Caki2 (cell line): ENCODE results near the gene MMP1. TPM values are rescaled to one million over a fixed set of nuclear protein-coding genes. Genes with fewer than 3 reads are reported as not detected.
A peak's percentile ranks its signal among the peaks of the same experiment; 100 is the strongest.

Experiments
- DNase-seq: peaks from one replicate; pipeline ENCODE4 v3.0.0-alpha.2; 2015; ENCODE audit warnings: low read depth
- in situ Hi-C: cut with HindIII; loops from 2 replicates; pipeline ENCODE4 v1.10.0; 2016; ENCODE audit warnings: low sequenced_read_pairs, low pct_unique_long_range_greater_than_20kb, mixed read lengths
- total RNA-seq: library from RNA; depleted of rRNA; stranded (reverse); fragments of >200 nt; shearing (Covaris generic); gene quantifications from 2 replicates; pipeline ENCODE4 v1.2.3, GENCODE V29; 2014; ENCODE audit warnings: low replicate concordance; rRNA removed

MMP1 gene
- total RNA-seq, result 0.26 and 0.78 TPM in 2 replicates

GRCh38 chr11:102798012-102798746 lies at the start of gene MMP1:
MMP1 (minus strand) TSS chr11:102798160; CDS start chr11:102798092, 68 bp downstream.
- in situ Hi-C loops, result no loop called here
- DNase-seq, result peak; percentile 10

- in situ Hi-C loops, result no loop called here
Measured at GRCh38 chr11:102846292-102846691, 48.3 kb upstream of the MMP1 start.

DNA sequence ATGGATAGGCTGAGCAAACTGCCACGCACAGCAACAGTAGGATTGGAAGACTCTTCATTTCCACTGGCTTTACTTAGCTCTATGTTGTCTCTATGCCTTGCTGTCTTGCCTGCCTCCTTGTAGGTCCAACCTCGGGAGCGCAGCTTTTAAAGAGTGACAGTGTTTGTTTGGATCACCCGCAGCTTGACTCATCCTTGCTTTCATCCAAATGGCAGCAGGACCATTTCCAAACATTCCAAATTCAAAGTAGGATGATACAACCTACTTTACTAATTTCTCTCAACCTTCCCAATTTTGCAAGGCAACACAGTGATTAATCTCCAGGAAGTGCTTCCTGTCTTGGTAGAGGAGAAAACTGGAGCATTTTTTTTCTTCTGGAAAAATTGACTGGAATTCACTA lies 45.5 kb upstream of the MMP1 start, which contains the start of gene MMP3:
Gene MMP3, minus strand, starts transcription at position 121 of the 400 bp plus-strand sequence. Its CDS starts 63 bp downstream, at position 58.
- no peak for DNase-seq
- in situ Hi-C loops, result no loop called here

More at GRCh38 chr11:102846292-102846691, 48.3 kb upstream of the MMP1 start:
- DNase-seq, result no peak

- in situ Hi-C loops, result no loop called here
- no peak for DNase-seq
Measured at GRCh38 chr11:102842930-102843329, 45.0 kb upstream of the MMP1 start.

GRCh38 chr11:102840018-102840417 lies 42.1 kb upstream of the MMP1 start:
- in situ Hi-C loops, result no loop called here
- DNase-seq, result no peak

DNA sequence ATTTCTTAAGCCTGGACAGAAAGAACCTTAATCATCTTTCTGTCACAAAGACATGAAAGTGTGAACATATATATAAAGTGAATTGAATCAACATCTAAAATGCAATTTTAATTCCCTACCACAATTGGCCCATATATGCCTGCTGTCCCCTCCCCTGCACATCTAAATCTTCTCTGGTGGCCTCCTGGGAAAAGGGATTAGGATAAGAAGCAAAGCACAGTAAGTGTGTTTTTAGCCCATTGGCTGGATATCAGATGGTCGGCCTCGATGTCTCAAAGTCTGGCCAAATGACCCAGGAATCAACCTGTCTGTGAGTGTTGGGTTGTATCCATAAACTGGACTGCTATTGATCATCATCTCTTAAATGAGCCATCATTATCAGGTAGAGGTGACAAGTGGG lies 39.7 kb upstream of the MMP1 start:
- no peak for DNase-seq
- in situ Hi-C loops, result no loop called here

DNA sequence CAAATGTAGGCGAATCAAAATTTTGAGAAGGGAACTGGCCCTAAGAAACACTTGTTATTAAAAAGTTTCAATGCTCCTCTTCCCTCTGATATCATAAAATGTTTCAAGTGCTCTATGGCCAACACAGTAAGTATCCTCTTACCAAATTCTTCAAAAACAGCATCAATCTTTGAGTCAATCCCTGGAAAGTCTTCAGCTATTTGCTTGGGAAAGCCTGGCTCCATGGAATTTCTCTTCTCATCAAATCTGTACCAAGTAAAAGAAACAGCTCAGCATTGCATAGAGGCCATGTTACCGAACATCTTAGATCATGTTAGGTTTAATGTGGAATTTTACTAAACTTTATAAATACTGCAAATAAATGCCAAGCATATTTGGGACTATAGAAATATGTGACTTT lies 39.2 kb upstream of the MMP1 start:
- in situ Hi-C loops, result no loop called here
- DNase-seq, result no peak

- no peak for DNase-seq
Measured at GRCh38 chr11:102836290-102836875, 38.4 kb upstream of the MMP1 start.

DNA sequence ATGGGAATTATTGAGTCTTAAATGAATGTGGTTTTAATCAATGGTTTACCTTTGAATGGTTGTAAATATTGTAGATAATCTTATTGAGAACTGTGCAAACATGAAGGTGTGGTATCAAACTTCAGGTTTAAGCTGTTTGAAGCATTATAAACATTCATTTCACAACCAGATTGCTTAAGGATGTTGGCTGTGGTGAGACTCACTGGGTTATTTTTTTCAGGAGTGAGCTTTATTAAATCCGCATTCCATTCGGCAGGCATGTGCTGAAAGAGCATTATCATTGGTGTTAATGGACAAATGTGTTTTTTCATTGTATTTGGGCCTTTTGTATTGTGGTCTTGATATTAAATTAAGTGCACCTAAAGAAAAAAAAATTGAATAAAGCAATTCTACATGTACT lies 35.8 kb upstream of the MMP1 start:
- in situ Hi-C loops, result no loop called here
- DNase-seq, result no peak

More at GRCh38 chr11:102836290-102836875, 38.4 kb upstream of the MMP1 start:
- in situ Hi-C loops, result no loop called here

- in situ Hi-C loops, result no loop called here
- no peak for DNase-seq
Measured at GRCh38 chr11:102832612-102833011, 34.7 kb upstream of the MMP1 start.

DNA sequence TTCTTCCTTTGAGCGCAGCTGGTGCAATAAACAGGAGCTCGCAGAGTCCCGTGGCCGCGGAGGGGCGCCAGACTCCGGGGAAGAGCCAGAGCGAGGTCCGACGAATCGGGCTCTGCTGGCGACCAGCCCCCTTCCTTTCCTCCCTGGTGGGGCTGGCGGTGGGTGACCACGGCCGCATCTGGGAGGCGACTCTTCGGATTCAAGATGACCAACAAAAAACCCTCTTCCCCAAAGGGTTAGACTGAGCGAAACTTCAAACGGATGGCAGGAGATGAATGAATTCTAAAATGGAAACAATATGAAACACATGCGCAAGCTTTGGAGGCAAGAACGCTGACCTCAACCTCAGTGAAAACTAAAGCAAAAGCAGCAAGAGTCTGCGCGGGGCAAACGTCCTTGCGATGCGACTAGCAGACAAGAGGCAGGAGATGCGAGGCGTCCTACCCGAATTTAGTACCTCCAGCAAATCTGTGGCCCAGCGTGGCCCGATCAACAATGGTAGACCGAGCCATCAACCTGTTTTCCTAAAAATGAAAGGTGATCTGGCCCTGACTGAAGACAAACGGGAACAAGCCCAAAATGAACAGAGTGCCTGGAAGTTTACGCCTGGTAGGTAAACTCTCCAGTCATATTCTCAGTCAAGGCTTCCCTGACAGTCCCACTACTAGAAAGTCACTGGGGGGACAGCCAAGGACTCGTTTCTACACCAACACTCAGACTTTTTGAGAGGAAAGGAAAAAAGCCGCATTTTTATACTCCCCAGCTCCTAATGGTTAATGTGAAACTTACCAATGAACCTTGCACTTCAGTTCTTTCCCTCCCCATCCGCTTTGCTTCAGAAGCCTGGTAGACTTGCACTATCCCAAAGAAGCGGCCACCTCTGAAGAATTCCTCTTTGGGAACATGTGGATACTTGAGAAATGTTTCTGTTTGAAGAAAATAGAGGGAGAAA lies 33.8 kb upstream of the MMP1 start:
- no peak for DNase-seq
- in situ Hi-C loops, result no loop called here

DNA sequence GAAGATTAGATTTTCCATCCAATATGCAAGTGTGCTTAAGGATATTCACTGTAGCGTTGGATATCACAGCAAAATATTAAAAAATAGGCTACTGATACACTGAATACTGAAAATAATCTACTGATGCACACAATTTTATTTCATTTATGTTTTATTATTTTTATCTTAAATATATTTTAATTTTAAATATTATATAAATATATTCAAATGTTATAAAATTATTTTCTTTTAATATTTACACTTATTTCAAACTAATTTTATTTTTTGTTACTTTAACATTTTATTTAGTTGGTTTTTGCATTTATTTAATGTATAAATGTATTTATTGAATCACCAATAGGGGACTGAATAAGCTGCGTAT lies 33.1 kb upstream of the MMP1 start:
- DNase-seq, result no peak
- in situ Hi-C loops, result no loop called here

DNA sequence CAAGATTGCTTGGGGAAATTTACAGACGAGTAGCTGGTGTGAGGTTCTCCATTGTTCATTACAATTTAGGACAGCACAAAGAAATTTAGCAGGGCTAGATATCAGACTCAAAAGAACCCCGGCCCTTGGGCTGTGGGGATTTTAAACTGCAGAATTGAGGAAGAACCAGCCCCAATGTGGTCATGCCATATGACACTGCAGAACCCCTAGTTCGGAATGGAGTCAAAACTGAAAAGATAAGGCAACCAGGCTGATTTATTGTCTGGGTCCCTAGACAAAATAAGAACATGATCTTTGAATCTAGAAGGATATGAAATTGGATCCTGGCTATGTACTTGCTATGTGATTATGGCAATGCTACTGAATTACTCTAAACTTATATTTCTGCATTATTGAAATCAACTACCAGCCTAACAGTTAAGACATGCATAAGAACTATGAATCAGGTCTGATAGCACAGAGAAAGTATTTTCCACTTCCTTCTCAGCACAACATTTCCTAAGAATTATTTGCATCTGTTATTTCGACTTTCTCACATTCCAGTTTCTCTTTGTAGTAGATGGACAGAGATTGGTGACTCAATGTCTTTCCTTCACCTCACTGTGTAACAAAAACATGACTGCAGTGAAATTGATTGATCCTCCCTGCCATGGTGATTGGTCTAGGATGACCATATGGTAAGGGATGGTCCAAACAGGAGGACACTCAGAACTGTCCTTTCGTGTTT lies 32.2 kb upstream of the MMP1 start:
- in situ Hi-C loops, result no loop called here
- no peak for DNase-seq

DNA sequence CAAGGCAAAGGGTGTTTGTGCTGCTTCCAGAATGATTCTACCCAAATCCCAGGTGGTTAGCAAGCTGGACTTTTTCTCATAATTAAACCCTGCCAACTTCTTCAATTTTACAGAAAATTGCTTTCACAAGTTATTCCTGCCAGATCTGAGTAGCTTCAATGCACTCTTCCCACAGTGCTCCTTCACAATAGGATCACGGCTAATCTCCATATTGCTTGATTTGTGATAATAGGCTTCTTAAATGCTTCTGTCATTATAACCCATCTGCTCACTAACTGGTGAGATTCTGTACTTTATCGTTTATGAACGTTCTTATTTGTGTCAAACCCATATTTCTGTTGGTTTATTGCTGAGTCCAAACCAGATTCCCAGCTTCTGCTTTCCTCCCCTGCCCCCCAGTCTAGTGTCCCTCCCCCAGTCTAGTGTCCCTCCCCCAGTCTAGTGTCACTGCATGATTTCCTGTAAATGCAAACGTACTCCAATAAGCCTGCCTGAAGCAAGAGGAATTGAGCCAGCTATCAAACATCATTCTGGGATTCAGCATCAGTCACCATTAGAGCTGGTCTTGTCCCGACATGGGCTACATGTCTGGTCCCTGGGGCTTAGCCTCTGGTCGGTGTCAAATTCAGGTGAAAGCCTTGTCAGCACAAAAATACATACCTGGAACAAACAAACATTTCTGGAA lies 31.5 kb upstream of the MMP1 start:
- in situ Hi-C loops, result no loop called here
- DNase-seq, result no peak

DNA sequence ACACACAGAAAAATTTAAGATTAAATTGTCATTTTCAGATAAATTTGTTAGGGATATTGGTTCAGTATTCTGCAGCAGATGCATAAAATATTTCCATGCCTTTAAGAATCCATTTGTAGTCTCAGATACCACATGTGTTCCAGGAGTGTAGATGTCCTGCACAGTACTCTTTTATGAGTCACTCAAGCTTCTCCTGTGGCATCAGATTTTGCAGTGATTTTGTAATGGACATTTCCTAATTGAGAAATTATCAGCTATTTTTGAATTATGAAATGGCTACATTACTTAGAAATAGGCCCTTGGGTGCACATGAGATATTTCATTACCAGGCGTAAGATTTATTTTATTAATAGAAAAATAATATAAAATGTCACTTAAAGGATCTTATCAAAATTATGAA lies 26.6 kb upstream of the MMP1 start:
- no peak for DNase-seq
- in situ Hi-C loops, result no loop called here

DNA sequence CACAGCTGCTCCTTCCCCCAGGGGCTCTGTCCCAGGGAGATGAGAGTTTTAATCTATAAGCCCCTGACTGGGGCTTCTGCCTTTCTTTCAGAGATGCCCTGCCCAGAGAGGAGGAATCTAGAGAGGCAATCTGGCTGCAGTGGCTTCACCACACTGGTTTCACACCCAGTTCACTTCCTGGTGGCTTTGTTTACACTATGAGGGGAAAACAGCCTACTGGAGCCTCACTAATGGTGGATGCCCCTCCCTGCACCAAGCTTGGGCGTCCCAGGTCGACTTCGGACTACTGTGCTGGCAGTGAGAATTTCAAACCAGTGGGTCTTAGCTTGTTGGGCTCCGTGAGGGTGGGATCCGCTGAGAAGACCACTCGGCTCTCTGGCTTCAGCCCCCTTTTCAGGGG lies 21.5 kb upstream of the MMP1 start:
- in situ Hi-C loops, result no loop called here
- DNase-seq, result no peak

DNA sequence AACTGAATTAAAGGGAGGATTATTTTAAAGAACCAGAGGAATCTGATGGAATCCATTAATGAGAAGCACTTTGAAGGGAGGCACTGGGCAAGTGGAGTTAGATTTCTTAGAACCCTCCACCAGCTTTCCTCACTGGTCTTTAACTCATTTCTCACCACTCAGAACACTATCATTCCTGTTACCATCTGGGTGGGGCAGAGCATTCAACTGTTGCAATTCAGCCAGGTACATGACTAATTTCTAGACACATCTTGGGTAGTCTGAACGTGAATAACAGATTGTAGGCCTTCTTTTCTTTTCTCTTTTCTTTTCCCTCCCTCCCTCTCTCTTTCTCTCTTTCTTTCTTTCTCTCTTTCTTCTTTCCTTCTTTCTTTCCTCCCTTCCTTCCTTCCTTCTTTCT lies 15.5 kb upstream of the MMP1 start:
- no peak for DNase-seq
- in situ Hi-C loops, result no loop called here

DNA sequence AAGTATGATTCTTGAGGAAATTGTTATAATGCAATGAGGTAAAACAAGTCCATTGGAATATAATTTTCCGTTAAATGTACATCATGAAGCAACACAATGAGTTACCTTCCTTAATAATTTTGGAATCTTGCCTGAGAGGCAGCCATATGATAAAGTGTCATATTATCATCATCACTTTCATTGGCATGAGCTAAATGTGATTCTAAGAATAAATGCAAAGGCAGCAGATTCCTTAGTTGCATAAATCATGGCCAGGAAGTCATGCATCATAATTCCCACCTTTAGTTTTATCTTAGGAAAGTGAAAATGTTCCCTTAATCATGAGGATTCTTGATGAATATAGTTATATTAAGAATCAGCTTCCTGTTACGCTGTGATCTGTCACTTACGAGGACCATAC lies 14.2 kb upstream of the MMP1 start:
- in situ Hi-C loops, result no loop called here
- DNase-seq, result no peak
